ENCODE results near the gene AP1G2. TPM values are rescaled to one million over a fixed set of nuclear protein-coding genes. Genes with fewer than 3 reads are reported as not detected.

The AP1G2 gene
- total RNA-seq, 2 experiments from 2014 or later, result 205 to 216 TPM

DNA sequence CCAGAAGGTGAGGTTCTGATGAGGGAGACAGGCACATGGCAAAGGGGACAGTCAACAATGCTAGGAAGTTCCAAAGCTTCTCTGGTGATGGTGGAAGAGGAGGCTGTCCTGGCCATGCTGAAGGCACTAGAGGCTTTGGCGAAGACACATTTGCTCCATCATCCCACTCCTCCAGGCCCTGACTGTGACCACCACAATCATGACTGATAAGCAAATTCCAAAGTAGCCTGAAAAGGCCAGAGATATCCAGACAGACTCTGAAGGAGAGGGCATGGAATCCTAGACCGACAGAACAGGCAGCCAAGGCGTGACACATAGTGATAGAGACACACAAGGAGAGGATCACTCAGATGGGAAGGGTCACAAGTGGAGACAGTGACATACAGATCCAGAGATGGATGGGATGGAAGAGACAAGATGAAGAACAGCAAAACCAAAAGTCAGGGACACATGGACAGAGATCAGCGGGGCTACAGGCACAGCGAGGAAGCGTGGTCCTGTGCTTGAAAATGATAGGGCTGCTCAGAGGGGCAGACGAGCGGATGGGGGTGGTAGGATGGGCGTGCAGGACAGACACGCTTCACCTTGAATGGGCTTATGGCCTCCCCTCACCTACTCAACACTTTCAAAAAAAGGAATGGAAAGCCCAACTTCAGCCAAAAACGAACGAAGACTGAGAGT lies 17.3 kb downstream of the AP1G2 start:
- Mint-ChIP-seq H3K9me3 (no peaks in the 10 kb centered on the region), H3K27me3 (ENCODE audit: low read depth) (no peaks in the 10 kb centered on the region), H3K27ac (no peak overlapping the region), H3K36me3 (ENCODE audit: low read depth) (no peaks in the 10 kb centered on the region), H3K4me1 (ENCODE audit: low read depth) (peaks cover 6% of the 10 kb centered on the region), H3K4me3 (no peak overlapping the region)
- intact Hi-C loops (cut with micrococcal nuclease), result loop anchor here (2.0 to 10.0 kb wide), 2 partner anchors 455 to 725 kb away; partner anchors contain the start of genes ACIN1, C14orf119 and RABGGTA
- CTCF ChIA-PET, result interaction anchor here (0.6 to 3.1 kb wide), 5 partner anchors 9 to 518 kb away, joined by 3 to 19 read pairs (median 4); no protein-coding TSS in a partner anchor
- no peak for DNase-seq

- H3K27ac Mint-ChIP-seq, result no peak overlapping the region
- H3K9me3 Mint-ChIP-seq, result no peaks in the 10 kb centered on the region
- no peaks in the 10 kb centered on the region for H3K36me3 Mint-ChIP-seq (ENCODE audit: low read depth)
- H3K4me1 Mint-ChIP-seq (ENCODE audit: low read depth), result peaks cover 2% of the 10 kb centered on the region
- CTCF ChIA-PET, result interaction anchor here (0.9 to 3.1 kb wide), 4 partner anchors 9 to 70 kb away, joined by 3 to 19 read pairs (median 5); no protein-coding TSS in a partner anchor
- H3K4me3 Mint-ChIP-seq, result no peak overlapping the region
- DNase-seq, result no peak
- intact Hi-C loops (cut with micrococcal nuclease), result no loop called here
- no peaks in the 10 kb centered on the region for H3K27me3 Mint-ChIP-seq (ENCODE audit: low read depth)
Measured at GRCh38 chr14:23548351-23549318, 19.0 kb downstream of the AP1G2 start.

DNA sequence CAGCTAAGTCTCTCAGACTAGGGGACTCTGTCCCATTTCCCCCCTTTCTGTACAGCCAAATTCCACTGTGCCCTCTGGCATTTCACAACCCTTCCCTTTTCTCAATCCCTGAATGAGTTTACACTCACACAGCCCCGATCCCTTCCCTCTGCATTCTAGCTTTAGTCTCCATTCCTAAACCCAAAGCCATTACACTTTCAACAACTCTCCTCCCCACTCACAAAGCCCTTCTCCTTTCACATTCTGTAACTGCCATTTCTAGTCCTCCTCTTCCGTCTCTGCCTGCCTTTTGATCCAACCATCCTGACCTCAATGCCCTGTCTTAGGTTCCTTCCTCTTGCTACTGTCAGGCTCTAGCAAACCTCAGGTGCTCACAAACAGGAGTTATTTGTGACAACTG lies 19.7 kb downstream of the AP1G2 start:
- no peak overlapping the region for H3K4me3 Mint-ChIP-seq
- no peaks in the 10 kb centered on the region for H3K9me3 Mint-ChIP-seq
- intact Hi-C loops (cut with micrococcal nuclease), result no loop called here
- CTCF ChIA-PET, result interaction anchor here (0.9 to 3.1 kb wide), 3 partner anchors 8 to 69 kb away, joined by 3 to 19 read pairs (median 6); no protein-coding TSS in a partner anchor
- no peak overlapping the region for H3K27ac Mint-ChIP-seq
- H3K27me3 Mint-ChIP-seq (ENCODE audit: low read depth), result no peaks in the 10 kb centered on the region
- H3K4me1 Mint-ChIP-seq (ENCODE audit: low read depth), result peaks cover 2% of the 10 kb centered on the region
- no peaks in the 10 kb centered on the region for H3K36me3 Mint-ChIP-seq (ENCODE audit: low read depth)
- DNase-seq, result no peak

DNA sequence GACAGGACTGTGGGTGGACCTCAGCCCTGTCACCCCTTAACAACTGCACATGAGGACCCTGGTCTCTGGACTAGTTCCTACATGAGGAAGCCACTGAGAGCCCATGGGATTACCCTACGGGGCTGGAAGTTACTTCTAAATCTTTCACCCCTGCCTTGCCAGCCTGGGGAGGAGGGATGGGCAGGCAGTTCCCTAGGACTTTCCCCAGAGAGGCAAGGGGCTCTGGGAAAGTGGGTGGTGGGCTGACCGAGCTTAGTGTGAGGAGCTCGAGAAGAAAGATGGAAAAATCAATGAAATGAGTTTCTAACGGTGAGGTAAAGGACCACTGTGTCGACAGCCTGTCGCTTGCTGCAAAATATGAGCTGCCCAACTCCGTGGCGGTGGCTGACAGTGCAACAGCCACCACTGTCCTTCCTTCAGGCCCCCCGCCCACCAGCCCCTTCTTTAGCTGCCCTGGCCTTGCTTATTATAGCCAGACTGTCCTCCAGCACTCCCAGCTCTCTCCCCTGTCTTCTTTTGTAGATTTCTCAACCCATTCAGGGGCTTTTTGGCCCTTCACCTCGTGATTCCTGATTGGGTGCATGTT lies 21.0 kb downstream of the AP1G2 start:
- H3K27me3 Mint-ChIP-seq (ENCODE audit: low read depth), result no peaks in the 10 kb centered on the region
- no peaks in the 10 kb centered on the region for H3K4me1 Mint-ChIP-seq (ENCODE audit: low read depth)
- CTCF ChIA-PET, result interaction anchor here (1.5 kb wide), 1 partner anchor 13 kb away, joined by 4 read pairs; no protein-coding TSS in a partner anchor
- intact Hi-C loops (cut with micrococcal nuclease), result no loop called here
- no peaks in the 10 kb centered on the region for H3K36me3 Mint-ChIP-seq (ENCODE audit: low read depth)
- H3K4me3 Mint-ChIP-seq, result no peak overlapping the region
- DNase-seq, result no peak
- no peak overlapping the region for H3K27ac Mint-ChIP-seq
- H3K9me3 Mint-ChIP-seq, result no peaks in the 10 kb centered on the region

DNA sequence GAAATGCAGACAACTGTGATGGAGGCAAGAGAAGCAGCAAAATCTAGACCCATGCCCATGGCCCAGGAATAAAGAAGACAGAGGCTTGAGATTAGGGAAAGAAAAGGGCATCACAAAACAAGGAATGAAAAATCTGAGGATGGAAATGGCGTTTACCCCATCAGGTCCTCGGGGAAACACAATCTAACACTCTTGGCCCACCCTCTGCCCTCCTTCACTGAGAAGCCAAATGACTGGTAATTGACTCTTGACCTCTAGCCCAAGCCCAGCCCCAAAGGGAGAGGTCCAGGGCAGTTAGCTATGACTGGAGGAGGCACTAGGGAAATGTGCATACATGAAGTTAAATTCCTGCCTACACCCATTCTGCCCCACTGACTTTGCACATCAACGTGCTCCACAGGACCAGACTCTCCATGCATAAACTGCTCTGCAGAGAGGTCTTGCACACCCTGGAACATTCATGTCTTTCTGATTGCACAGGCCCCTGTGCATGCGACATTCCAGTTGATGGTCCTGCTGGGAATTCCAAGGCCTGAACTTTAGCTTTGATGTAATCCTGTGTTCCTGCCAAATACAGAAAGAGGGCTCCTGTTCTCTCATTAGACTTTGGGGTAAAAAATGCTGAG lies 21.7 kb downstream of the AP1G2 start:
- no peaks in the 10 kb centered on the region for H3K9me3 Mint-ChIP-seq
- no peak overlapping the region for H3K27ac Mint-ChIP-seq
- H3K27me3 Mint-ChIP-seq (ENCODE audit: low read depth), result no peaks in the 10 kb centered on the region
- H3K36me3 Mint-ChIP-seq (ENCODE audit: low read depth), result no peaks in the 10 kb centered on the region
- H3K4me3 Mint-ChIP-seq, result no peak overlapping the region
- DNase-seq, result no peak
- CTCF ChIA-PET, result interaction anchor here (1.5 kb wide), 1 partner anchor 14 kb away, joined by 4 read pairs; no protein-coding TSS in a partner anchor
- intact Hi-C loops (cut with micrococcal nuclease), result no loop called here
- no peaks in the 10 kb centered on the region for H3K4me1 Mint-ChIP-seq (ENCODE audit: low read depth)

DNA sequence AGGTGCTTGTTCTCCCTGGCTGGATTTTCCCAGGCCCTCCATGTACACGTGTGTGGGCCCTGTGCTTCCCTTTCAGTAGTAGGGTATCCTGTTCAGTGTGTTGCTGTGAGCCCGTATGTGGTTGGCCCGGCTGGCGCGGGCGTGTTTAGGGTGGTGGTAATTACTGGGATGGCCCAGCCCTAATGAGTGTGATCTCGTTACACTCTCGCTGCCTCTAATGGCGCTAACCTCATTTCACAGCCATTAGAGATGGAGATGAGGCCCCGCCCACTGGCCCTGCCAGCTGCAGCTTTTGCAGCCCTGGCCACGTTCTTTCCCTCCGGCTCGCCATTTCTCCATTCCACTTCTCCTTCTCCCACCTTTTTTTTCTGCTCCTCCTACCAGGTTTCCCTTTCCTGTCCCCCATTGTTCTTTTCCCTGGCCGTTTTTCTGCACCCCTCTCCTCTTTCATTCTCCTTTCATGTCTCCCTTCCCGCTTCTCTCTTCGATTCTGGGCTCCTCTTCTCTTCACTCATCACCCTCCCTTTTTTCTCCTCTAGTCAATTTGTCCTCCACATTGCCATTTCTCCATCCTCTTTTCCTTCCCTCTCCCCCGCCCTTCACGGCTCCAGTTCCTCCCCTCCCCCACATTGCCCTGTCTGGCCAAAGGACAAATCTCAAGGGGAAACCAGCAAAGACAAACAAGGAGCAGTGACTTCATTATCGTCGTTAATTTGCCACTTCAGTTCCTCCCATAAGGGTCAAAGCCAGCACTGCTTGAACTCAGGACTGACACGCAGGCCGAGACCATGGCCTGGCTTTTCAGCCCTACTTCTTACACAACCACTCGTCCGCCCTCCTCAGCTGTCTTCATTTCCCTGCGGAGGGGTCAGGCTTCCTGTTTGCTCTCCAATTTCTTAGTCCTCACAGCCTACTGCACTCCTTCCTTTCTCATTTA lies 22.8 kb downstream of the AP1G2 start:
- Mint-ChIP-seq H3K4me1 (ENCODE audit: low read depth) (no peaks in the 10 kb centered on the region), H3K27me3 (ENCODE audit: low read depth) (no peaks in the 10 kb centered on the region), H3K4me3 (no peak overlapping the region), H3K27ac (no peak overlapping the region), H3K9me3 (no peaks in the 10 kb centered on the region), H3K36me3 (ENCODE audit: low read depth) (no peaks in the 10 kb centered on the region)
- CTCF ChIA-PET, result interaction anchor here (0.6 to 8.5 kb wide), 2 partner anchors 67 to 150 kb away, joined by 3 to 85 read pairs; no protein-coding TSS in a partner anchor
- intact Hi-C loops (cut with micrococcal nuclease), result no loop called here
- DNase-seq, result no peak

GRCh38 chr14:23543403-23543802 lies 24.2 kb downstream of the AP1G2 start:
- CTCF ChIA-PET, result interaction anchor here (0.7 to 8.5 kb wide), 3 partner anchors 16 to 66 kb away, joined by 3 to 85 read pairs (median 44); no protein-coding TSS in a partner anchor
- Mint-ChIP-seq H3K27ac (no peak overlapping the region), H3K36me3 (ENCODE audit: low read depth) (no peaks in the 10 kb centered on the region), H3K27me3 (ENCODE audit: low read depth) (no peaks in the 10 kb centered on the region), H3K4me3 (no peak overlapping the region), H3K4me1 (ENCODE audit: low read depth) (no peaks in the 10 kb centered on the region), H3K9me3 (no peaks in the 10 kb centered on the region)
- intact Hi-C loops (cut with micrococcal nuclease), result no loop called here
- no peak for DNase-seq

- no peak for DNase-seq
- no peak overlapping the region for H3K27ac Mint-ChIP-seq
- intact Hi-C loops (cut with micrococcal nuclease), result no loop called here
- no peaks in the 10 kb centered on the region for H3K27me3 Mint-ChIP-seq (ENCODE audit: low read depth)
- CTCF ChIA-PET, result interaction anchor here (0.6 to 8.5 kb wide), 8 partner anchors 10 to 422 kb away, joined by 3 to 85 read pairs (median 4); no protein-coding TSS in a partner anchor
- H3K4me3 Mint-ChIP-seq, result no peak overlapping the region
- H3K9me3 Mint-ChIP-seq, result no peaks in the 10 kb centered on the region
- no peaks in the 10 kb centered on the region for H3K36me3 Mint-ChIP-seq (ENCODE audit: low read depth)
- H3K4me1 Mint-ChIP-seq (ENCODE audit: low read depth), result no peaks in the 10 kb centered on the region
Measured at GRCh38 chr14:23542261-23542660, 25.3 kb downstream of the AP1G2 start.

DNA sequence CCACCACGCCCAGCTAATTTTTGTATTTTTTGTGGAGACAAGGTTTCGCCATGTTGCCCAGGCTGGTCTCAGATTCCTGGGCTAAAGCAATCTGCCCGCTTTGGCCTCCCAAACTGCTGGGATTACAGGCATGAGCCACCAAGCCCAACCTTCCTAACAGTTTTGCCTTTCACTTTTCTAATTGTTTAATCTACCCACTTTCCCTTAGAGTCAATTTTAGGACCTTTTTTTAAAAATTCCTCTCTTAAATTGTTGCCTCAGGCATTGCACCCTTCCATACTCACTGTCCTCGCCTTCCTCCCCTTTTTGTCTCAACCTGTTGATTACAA lies 27.5 kb downstream of the AP1G2 start:
- CTCF ChIA-PET, result interaction anchor here (1.1 to 8.5 kb wide), 9 partner anchors 9 to 196 kb away, joined by 3 to 85 read pairs (median 6); partner anchors contain the start of gene THTPA
- Mint-ChIP-seq H3K4me1 (ENCODE audit: low read depth) (no peaks in the 10 kb centered on the region), H3K4me3 (no peak overlapping the region), H3K9me3 (no peaks in the 10 kb centered on the region), H3K27me3 (ENCODE audit: low read depth) (no peaks in the 10 kb centered on the region), H3K36me3 (ENCODE audit: low read depth) (no peaks in the 10 kb centered on the region), H3K27ac (no peak overlapping the region)
- intact Hi-C loops (cut with micrococcal nuclease), result no loop called here
- DNase-seq, result no peak

DNA sequence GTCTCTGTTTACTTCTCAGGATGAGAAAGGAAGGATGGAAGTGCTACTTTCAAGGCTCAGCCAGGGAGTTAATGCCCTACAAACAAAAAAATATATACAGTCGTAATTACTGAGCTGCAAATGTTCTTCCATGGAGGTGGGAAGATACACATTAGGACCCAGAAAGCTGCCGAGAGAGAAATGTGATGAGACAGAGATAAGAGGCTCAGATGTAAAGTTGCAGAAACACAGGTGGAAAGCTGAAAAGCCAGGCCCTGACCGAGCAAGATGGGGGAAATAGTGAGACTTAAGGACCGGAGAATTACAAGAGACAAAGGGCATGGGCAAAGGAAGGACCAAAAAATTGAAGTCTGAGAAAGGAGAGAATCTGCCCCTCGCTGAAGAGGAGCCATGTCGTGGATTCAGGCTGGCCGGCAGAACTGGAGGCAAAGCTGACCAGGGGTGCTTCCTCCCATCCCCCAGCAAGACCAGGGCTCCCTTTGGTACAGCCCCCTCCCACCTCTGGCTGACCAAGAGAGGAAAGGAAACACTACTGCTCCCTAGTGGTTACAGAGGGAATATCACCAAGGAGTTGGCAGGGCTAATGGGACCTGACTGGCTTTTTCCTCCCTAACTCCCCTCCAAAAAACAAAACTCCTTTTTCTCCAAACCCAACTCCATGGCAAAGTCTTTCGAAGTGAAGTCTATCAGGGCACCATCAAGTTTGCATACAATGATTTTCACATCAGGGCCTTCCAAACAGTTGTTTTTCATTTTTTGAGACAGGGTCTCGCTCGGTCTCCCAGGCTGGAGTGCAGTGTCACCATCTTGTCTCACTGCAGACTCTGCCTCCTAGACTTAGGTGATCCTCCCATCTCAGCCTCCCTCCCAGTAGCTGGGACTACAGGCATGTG lies 28.1 kb downstream of the AP1G2 start:
- no peaks in the 10 kb centered on the region for H3K4me1 Mint-ChIP-seq (ENCODE audit: low read depth)
- intact Hi-C loops (cut with micrococcal nuclease), result loop anchor here (1.0 kb wide), 2 partner anchors 61 to 419 kb away; no protein-coding TSS in a partner anchor

More for the DNA sequence above, 28.1 kb downstream of the AP1G2 start:
- DNase-seq, result peak; percentile 26
- H3K36me3 Mint-ChIP-seq (ENCODE audit: low read depth), result no peaks in the 10 kb centered on the region
- CTCF ChIA-PET, result interaction anchor here (0.5 to 8.5 kb wide), 17 partner anchors 9 to 471 kb away, joined by 3 to 85 read pairs (median 3); partner anchors contain the start of gene THTPA
- no peak overlapping the region for H3K4me3 Mint-ChIP-seq
- H3K27ac Mint-ChIP-seq, result no peak overlapping the region
- no peaks in the 10 kb centered on the region for H3K9me3 Mint-ChIP-seq
- no peaks in the 10 kb centered on the region for H3K27me3 Mint-ChIP-seq (ENCODE audit: low read depth)

All from activated naive CD4-positive, alpha-beta T cell treated with anti-CD3 and anti-CD28 coated beads for 36 hours (primary cell).